Osteoblast (primary cell): ENCODE results near the gene SLC25A21. TPM values are rescaled to one million over a fixed set of nuclear protein-coding genes. Genes with fewer than 3 reads are reported as not detected.

Experiments used
- DNase-seq: peaks from one replicate; pipeline ENCODE4 v3.0.0; 2011; ENCODE audit warnings: low spot score, mixed read lengths; ENCODE audit not compliant: insufficient read length; ENCODE audit errors: missing footprints
- H2AFZ ChIP-seq: 2 replicates; pipeline ENCODE4 v1.6.0; 2011; ENCODE audit warnings: mild to moderate bottlenecking, low read length
- H3K27ac ChIP-seq: 2 replicates; pipeline ENCODE4 v1.5.1; 2011; ENCODE audit warnings: mild to moderate bottlenecking, low read depth, low read length, moderate library complexity
- H3K27me3 ChIP-seq: 2 replicates; pipeline ENCODE4 v1.6.0; 2012; ENCODE audit warnings: mild to moderate bottlenecking, control low read depth, inconsistent platforms, low read length, moderate library complexity; ENCODE audit not compliant: insufficient read depth
- H3K36me3 ChIP-seq: 2 replicates; pipeline ENCODE4 v1.5.1; 2011; ENCODE audit warnings: mild to moderate bottlenecking, low read length, control low read depth, moderate library complexity; ENCODE audit not compliant: insufficient read depth
- H3K4me1 ChIP-seq: 2 replicates; pipeline ENCODE4 v1.5.1; 2011; ENCODE audit warnings: mild to moderate bottlenecking, low read length, control low read depth, moderate library complexity; ENCODE audit not compliant: insufficient read depth
- H3K4me2 ChIP-seq: 2 replicates; pipeline ENCODE4 v1.6.0; 2011; ENCODE audit warnings: mild to moderate bottlenecking, low read length; ENCODE audit not compliant: insufficient read depth
- H3K4me3 ChIP-seq: fragments of 200-600 bp; sonication (generic); 3 replicates; pipeline ENCODE4 v1.5.1; 2012; ENCODE audit warnings: mild to moderate bottlenecking, low read length, inconsistent platforms; ENCODE audit not compliant: insufficient read depth
- H3K79me2 ChIP-seq: 2 replicates; pipeline ENCODE4 v1.6.0; 2012; ENCODE audit warnings: mild to moderate bottlenecking, low read length, control low read depth, inconsistent platforms; ENCODE audit not compliant: insufficient read depth
- H3K9me3 ChIP-seq: 2 replicates; pipeline ENCODE4 v1.5.1; 2011; ENCODE audit warnings: low read depth, low read length, control low read depth
- H4K20me1 ChIP-seq: 2 replicates; pipeline ENCODE4 v1.6.0; 2012; ENCODE audit warnings: mild to moderate bottlenecking, low read length, control low read depth; ENCODE audit not compliant: insufficient read depth
- total RNA-seq: library from RNA; depleted of rRNA; stranded (reverse); fragments of >200 nt; gene quantifications from 2 replicates; pipeline ENCODE4 v1.2.3, GENCODE V29; 2012
- TF ChIP-seq, protein P1 (sequence below): IDR thresholded peaks from 2 replicates; pipeline ENCODE4 v1.5.1; 2011; ENCODE audit warnings: mild to moderate bottlenecking, low read depth, low read length, moderate library complexity; ENCODE audit errors: extremely low read depth

The SLC25A21 gene
- total RNA-seq, 1 donor = 0.72 TPM

DNA sequence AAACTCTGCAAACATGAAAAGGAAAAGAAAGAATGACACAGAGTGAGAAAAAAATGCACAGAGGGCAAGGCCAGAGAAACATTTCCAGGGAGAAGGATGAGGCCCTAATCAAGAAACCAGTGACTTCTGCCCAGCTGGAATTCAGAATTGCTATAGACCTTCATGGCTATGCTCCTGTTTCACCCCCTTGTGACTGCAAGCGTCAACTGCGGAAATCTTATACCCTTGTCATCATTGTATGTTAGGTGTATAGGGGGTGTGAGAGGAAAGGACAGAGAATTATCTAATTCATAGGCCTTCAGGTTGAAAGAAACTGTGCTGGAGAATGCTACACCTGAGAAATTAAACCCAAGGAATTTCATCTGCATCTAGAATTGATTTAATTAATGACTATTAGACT is 117.5 kb downstream of the SLC25A21 start:
- no peaks in the 10 kb centered on the region for H3K4me1 ChIP-seq
- no peak overlapping the region for H3K27ac ChIP-seq
- H3K27me3 ChIP-seq = no peaks in the 10 kb centered on the region
- H3K4me3 ChIP-seq = no peak overlapping the region
- no peaks in the 10 kb centered on the region for H3K36me3 ChIP-seq
- no peaks in the 10 kb centered on the region for H4K20me1 ChIP-seq
- DNase-seq = no peak
- H3K79me2 ChIP-seq = no peaks in the 10 kb centered on the region
- TF ChIP-seq, protein P1, sequence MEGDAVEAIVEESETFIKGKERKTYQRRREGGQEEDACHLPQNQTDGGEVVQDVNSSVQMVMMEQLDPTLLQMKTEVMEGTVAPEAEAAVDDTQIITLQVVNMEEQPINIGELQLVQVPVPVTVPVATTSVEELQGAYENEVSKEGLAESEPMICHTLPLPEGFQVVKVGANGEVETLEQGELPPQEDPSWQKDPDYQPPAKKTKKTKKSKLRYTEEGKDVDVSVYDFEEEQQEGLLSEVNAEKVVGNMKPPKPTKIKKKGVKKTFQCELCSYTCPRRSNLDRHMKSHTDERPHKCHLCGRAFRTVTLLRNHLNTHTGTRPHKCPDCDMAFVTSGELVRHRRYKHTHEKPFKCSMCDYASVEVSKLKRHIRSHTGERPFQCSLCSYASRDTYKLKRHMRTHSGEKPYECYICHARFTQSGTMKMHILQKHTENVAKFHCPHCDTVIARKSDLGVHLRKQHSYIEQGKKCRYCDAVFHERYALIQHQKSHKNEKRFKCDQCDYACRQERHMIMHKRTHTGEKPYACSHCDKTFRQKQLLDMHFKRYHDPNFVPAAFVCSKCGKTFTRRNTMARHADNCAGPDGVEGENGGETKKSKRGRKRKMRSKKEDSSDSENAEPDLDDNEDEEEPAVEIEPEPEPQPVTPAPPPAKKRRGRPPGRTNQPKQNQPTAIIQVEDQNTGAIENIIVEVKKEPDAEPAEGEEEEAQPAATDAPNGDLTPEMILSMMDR = no peak
- no peak overlapping the region for H2AFZ ChIP-seq
- H3K9me3 ChIP-seq = no peaks in the 10 kb centered on the region
- H3K4me2 ChIP-seq = no peak overlapping the region

GRCh38 chr14:37054144-37054543 is 118.3 kb downstream of the SLC25A21 start:
- Histone ChIP-seq H3K27me3 (no peaks in the 10 kb centered on the region), H3K4me1 (no peaks in the 10 kb centered on the region), H2AFZ (no peak overlapping the region), H3K4me2 (no peak overlapping the region), H3K27ac (no peak overlapping the region), H3K79me2 (no peaks in the 10 kb centered on the region), H3K36me3 (no peaks in the 10 kb centered on the region), H3K9me3 (no peaks in the 10 kb centered on the region), H3K4me3 (no peak overlapping the region), H4K20me1 (no peaks in the 10 kb centered on the region)
- TF ChIP-seq, protein P1 = no peak
- no peak for DNase-seq

GRCh38 chr14:37051680-37052079 is 120.7 kb downstream of the SLC25A21 start:
- H3K27me3 ChIP-seq = no peaks in the 10 kb centered on the region
- peaks cover 3% of the 10 kb centered on the region for H3K4me1 ChIP-seq
- no peaks in the 10 kb centered on the region for H3K79me2 ChIP-seq
- no peak overlapping the region for H3K4me3 ChIP-seq
- no peaks in the 10 kb centered on the region for H4K20me1 ChIP-seq
- no peak overlapping the region for H2AFZ ChIP-seq
- no peaks in the 10 kb centered on the region for H3K36me3 ChIP-seq
- DNase-seq = no peak
- H3K9me3 ChIP-seq = no peaks in the 10 kb centered on the region
- H3K4me2 ChIP-seq = no peak overlapping the region
- TF ChIP-seq, protein P1 = no peak
- H3K27ac ChIP-seq = no peak overlapping the region

DNA sequence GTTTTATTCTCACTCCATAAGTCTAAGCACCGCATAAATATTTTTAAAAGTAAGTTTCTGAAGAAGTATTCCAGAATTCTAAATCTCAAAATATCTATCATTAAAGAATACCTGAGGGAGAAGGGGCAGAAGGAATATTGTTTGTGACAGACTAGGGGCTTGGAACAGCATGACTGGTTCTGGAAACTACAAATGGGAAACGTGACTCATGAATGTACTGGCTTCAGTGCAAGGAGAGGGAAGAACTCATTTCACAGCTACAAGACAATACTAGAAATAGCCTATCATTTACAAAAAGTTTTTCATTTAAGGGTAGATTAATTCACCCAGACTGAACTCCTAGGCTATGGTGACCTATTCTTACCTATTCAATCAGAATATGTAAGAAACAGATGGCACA is 121.3 kb downstream of the SLC25A21 start:
- Histone ChIP-seq H3K4me1 (peaks cover 3% of the 10 kb centered on the region), H3K79me2 (no peaks in the 10 kb centered on the region), H4K20me1 (no peaks in the 10 kb centered on the region), H3K27me3 (no peaks in the 10 kb centered on the region), H3K36me3 (no peaks in the 10 kb centered on the region), H2AFZ (no peak overlapping the region), H3K4me2 (no peak overlapping the region), H3K4me3 (no peak overlapping the region), H3K27ac (no peak overlapping the region), H3K9me3 (no peaks in the 10 kb centered on the region)
- TF ChIP-seq, protein P1 = no peak
- DNase-seq = peak; percentile 44
